MM.1S (cell line): ENCODE results near the gene IPCEF1.
"Not testable (repeated sequence)": the region's sequence is repeated elsewhere in the genome, so short reads cannot be mapped to it uniquely, and the experiment has no call there.

ENCODE experiments used
- DNase-seq: peaks from one replicate; pipeline ENCODE4 v3.0.0-alpha.2; 2015
- H2AFZ ChIP-seq: fragments of 300-600 bp; sonication (generic); 2 replicates; pipeline ENCODE4 v1.6.0; 2016; ENCODE audit warnings: antibody characterized with exemption, low read length
- H3F3A ChIP-seq: fragments of 300-600 bp; sonication (generic); 2 replicates; pipeline ENCODE4 v1.6.1; 2016; ENCODE audit warnings: mild to moderate bottlenecking, antibody characterized with exemption, low read length, moderate library complexity, mixed read lengths; ENCODE audit not compliant: insufficient read depth
- H3K27ac ChIP-seq: fragments of 300-600 bp; sonication (generic); 2 replicates; pipeline ENCODE4 v1.5.1; 2016; ENCODE audit warnings: mild to moderate bottlenecking, low read length
- H3K27me3 ChIP-seq: fragments of 300-600 bp; sonication (generic); replicated peaks from 2 replicates; pipeline ENCODE4 v1.6.0; 2016; ENCODE audit warnings: low read length; ENCODE audit not compliant: insufficient read depth
- H3K36me3 ChIP-seq: fragments of 300-600 bp; sonication (generic); replicated peaks from 2 replicates; pipeline ENCODE4 v1.6.1; 2016; ENCODE audit warnings: mild to moderate bottlenecking, low read length, mixed read lengths; ENCODE audit not compliant: insufficient read depth
- H3K4me1 ChIP-seq: fragments of 300-600 bp; sonication (generic); 2 replicates; pipeline ENCODE4 v1.6.1; 2016; ENCODE audit warnings: low read length, mixed read lengths
- H3K4me2 ChIP-seq: fragments of 300-600 bp; sonication (generic); 2 replicates; pipeline ENCODE4 v1.6.0; 2016; ENCODE audit warnings: low read depth, low read length
- H3K4me3 ChIP-seq: fragments of 300-600 bp; sonication (generic); 2 replicates; pipeline ENCODE4 v1.5.1; 2016; ENCODE audit warnings: low read length, mixed read lengths
- H3K79me2 ChIP-seq: fragments of 300-600 bp; sonication (generic); 2 replicates; pipeline ENCODE4 v1.6.1; 2016; ENCODE audit warnings: mixed run types, low read length, mixed read lengths
- H3K9ac ChIP-seq: fragments of 300-600 bp; sonication (generic); 2 replicates; pipeline ENCODE4 v1.6.1; 2016; ENCODE audit warnings: low read length, mixed read lengths
- H3K9me2 ChIP-seq: fragments of 300-600 bp; sonication (generic); replicated peaks from 2 replicates; pipeline ENCODE4 v1.6.1; 2016; ENCODE audit warnings: mild to moderate bottlenecking, low read length, mixed read lengths; ENCODE audit not compliant: insufficient read depth
- H3K9me3 ChIP-seq: fragments of 300-600 bp; sonication (generic); replicated peaks from 2 replicates; pipeline ENCODE4 v1.6.1; 2016; ENCODE audit warnings: mild to moderate bottlenecking, low read length, mixed read lengths; ENCODE audit not compliant: insufficient read depth
- H4K20me1 ChIP-seq: fragments of 300-600 bp; sonication (generic); 2 replicates; pipeline ENCODE4 v1.6.1; 2016; ENCODE audit warnings: mild to moderate bottlenecking, low read length, moderate library complexity, mixed read lengths; ENCODE audit not compliant: insufficient read depth
- EZH2 ChIP-seq: fragments of 300-600 bp; sonication (generic); optimal IDR thresholded peaks from 2 replicates; pipeline ENCODE3; 2017; ENCODE audit warnings: low read depth, mild to moderate bottlenecking, antibody characterized with exemption, low read length, mixed read lengths
- EZH2phosphoT487 ChIP-seq: fragments of 300-600 bp; sonication (generic); IDR thresholded peaks from 2 replicates; pipeline ENCODE4 v1.6.1; 2018; ENCODE audit warnings: antibody characterized with exemption, low read length
- TF ChIP-seq, protein P1 (sequence below): fragments of 300-600 bp; sonication (generic); IDR thresholded peaks from 2 replicates; pipeline ENCODE4 v1.5.1; 2016; ENCODE audit warnings: antibody characterized with exemption, low read length, mixed read lengths

The IPCEF1 gene

GRCh38 chr6:154337406-154338005 is 19.1 kb downstream of the IPCEF1 start:
- no peaks in the 10 kb centered on the region for H3K27me3 ChIP-seq
- no peaks in the 10 kb centered on the region for H3F3A ChIP-seq
- H4K20me1 ChIP-seq, result no peaks in the 10 kb centered on the region
- no peak overlapping the region for H3K4me3 ChIP-seq
- no peaks in the 10 kb centered on the region for H3K9me3 ChIP-seq
- H3K4me1 ChIP-seq, result no peaks in the 10 kb centered on the region
- no peaks in the 10 kb centered on the region for H3K9me2 ChIP-seq
- H3K4me2 ChIP-seq, result no peak overlapping the region
- H3K9ac ChIP-seq, result no peak overlapping the region
- TF ChIP-seq, protein P1, sequence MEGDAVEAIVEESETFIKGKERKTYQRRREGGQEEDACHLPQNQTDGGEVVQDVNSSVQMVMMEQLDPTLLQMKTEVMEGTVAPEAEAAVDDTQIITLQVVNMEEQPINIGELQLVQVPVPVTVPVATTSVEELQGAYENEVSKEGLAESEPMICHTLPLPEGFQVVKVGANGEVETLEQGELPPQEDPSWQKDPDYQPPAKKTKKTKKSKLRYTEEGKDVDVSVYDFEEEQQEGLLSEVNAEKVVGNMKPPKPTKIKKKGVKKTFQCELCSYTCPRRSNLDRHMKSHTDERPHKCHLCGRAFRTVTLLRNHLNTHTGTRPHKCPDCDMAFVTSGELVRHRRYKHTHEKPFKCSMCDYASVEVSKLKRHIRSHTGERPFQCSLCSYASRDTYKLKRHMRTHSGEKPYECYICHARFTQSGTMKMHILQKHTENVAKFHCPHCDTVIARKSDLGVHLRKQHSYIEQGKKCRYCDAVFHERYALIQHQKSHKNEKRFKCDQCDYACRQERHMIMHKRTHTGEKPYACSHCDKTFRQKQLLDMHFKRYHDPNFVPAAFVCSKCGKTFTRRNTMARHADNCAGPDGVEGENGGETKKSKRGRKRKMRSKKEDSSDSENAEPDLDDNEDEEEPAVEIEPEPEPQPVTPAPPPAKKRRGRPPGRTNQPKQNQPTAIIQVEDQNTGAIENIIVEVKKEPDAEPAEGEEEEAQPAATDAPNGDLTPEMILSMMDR, result no peak
- no peak for TF ChIP-seq EZH2
- no peak for TF ChIP-seq EZH2phosphoT487
- H3K79me2 ChIP-seq, result no peaks in the 10 kb centered on the region
- H3K27ac ChIP-seq, result no peak overlapping the region
- no peak overlapping the region for H2AFZ ChIP-seq
- H3K36me3 ChIP-seq, result no peaks in the 10 kb centered on the region
- DNase-seq, result no peak

DNA sequence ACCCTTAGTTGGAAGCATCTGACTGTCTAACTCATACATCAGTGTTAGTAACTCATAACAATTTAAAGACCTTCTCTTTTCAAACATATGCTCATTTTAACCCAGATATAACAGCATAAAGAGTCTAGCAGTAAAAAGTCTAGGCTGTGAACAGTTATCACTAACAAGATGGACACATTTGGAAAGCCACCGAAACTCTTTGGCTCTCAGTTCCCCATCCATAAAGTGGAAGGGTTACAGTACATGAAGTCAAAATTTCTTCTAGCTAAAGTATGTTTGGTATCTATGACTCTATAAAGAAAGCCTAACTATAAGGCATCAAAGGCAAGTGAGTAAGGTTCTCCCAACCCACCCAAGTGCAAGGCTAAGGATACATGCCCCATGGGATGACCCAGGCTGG is 22.5 kb downstream of the IPCEF1 start:
- H3K4me2 ChIP-seq, H3K9ac ChIP-seq, DNase-seq, H3K27ac ChIP-seq, H3K4me3 ChIP-seq, H3K4me1 ChIP-seq, H3K36me3 ChIP-seq, H2AFZ ChIP-seq, H3K9me2 ChIP-seq, H3K79me2 ChIP-seq, H3F3A ChIP-seq, H3K9me3 ChIP-seq, H4K20me1 ChIP-seq, H3K27me3 ChIP-seq: not testable (repeated sequence)

DNA sequence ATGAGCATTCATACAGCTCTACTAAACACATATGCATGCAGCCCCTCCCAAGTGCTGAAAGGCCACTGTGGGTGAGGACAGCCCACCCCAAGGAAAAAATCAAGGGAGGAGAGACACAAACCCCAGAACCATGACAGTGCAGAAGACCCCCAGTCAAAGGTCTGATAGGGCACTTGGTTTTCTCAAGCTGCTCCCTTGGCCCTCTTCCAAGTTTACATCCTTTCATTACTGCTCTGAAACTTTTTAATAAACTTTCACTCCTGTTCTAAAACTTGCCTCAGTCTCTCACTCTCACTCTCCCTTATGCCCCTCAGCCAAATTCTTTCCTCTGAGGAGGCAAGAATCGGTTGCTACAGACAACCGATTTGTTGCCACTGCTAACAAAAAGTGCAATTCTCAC is 24.9 kb downstream of the IPCEF1 start:
- Histone ChIP-seq H3K9me2 (no peaks in the 10 kb centered on the region), H3K4me2 (no peak overlapping the region), H2AFZ (no peak overlapping the region), H3K36me3 (no peaks in the 10 kb centered on the region), H3K79me2 (no peaks in the 10 kb centered on the region), H3K4me1 (no peaks in the 10 kb centered on the region), H3K9ac (no peak overlapping the region), H3K27me3 (no peaks in the 10 kb centered on the region), H3K4me3 (no peak overlapping the region), H3K9me3 (no peaks in the 10 kb centered on the region), H3K27ac (no peak overlapping the region), H3F3A (no peaks in the 10 kb centered on the region), H4K20me1 (no peaks in the 10 kb centered on the region)
- no peak for DNase-seq
- TF ChIP-seq, protein P1, result no peak
- no peak for TF ChIP-seq EZH2phosphoT487
- no peak for TF ChIP-seq EZH2

GRCh38 chr6:154329350-154330170 is 27.0 kb downstream of the IPCEF1 start:
- H3K9ac ChIP-seq, result no peak overlapping the region
- H3K27ac ChIP-seq, result no peak overlapping the region
- no peak overlapping the region for H2AFZ ChIP-seq
- no peaks in the 10 kb centered on the region for H3K9me2 ChIP-seq
- H3K27me3 ChIP-seq, result no peaks in the 10 kb centered on the region
- TF ChIP-seq EZH2 (no peak), EZH2phosphoT487 (no peak)
- TF ChIP-seq, protein P1, result no peak
- no peaks in the 10 kb centered on the region for H3K36me3 ChIP-seq
- no peaks in the 10 kb centered on the region for H3F3A ChIP-seq
- H3K4me2 ChIP-seq, result no peak overlapping the region
- H3K9me3 ChIP-seq, result no peaks in the 10 kb centered on the region
- H3K4me1 ChIP-seq, result no peaks in the 10 kb centered on the region
- no peaks in the 10 kb centered on the region for H3K79me2 ChIP-seq
- H3K4me3 ChIP-seq, result no peak overlapping the region
- no peaks in the 10 kb centered on the region for H4K20me1 ChIP-seq
- no peak for DNase-seq

DNA sequence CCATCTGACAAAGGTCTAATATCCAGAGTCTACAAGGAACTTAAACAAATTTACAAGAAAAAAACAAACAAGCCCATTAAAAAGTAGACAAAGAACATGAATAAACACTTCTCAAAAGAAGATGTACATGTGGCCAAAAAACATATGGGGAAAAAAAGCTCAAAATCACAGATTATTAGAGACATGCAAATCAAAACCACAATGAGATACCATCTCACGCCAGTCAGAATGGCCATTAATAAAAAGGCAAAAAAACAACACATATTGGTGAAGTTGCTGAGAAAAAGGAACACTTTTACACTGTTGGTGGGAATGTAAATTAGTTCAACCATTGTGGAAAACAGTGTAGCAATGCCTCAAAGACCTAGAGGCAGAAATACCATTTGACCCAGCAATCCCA is 29.3 kb downstream of the IPCEF1 start:
- not testable (repeated sequence) for H3K9me3 ChIP-seq, DNase-seq, H3K4me2 ChIP-seq, H3K9ac ChIP-seq, H3K9me2 ChIP-seq, H3K4me1 ChIP-seq, H3F3A ChIP-seq, H3K36me3 ChIP-seq, H3K4me3 ChIP-seq, H3K27ac ChIP-seq, H3K27me3 ChIP-seq, H3K79me2 ChIP-seq, H2AFZ ChIP-seq, H4K20me1 ChIP-seq
